PC-9 (cell line): ENCODE data around the gene ROBO1. TPM values are rescaled to one million over a fixed set of nuclear protein-coding genes. Genes with fewer than 3 reads are reported as not detected.

Experiments used
- BruUV-seq: library from RNA; stranded (reverse); fragments of 400-500 nt; replicated peaks from 2 replicates; lab custom pipeline; 2021; lab: Mats Ljungman, UMichigan
- CTCF ChIA-PET: fragments of 300-600 bp; sonication (Branson Sonifier 250); formaldehyde crosslinking; loops from one replicate; lab custom pipeline; 2022; ENCODE audit warnings: antibody characterized with exemption; lab: Charles Lee
- POLR2A ChIA-PET: fragments of 300-600 bp; sonication (Branson Sonifier 250); formaldehyde crosslinking; loops from one replicate; lab custom pipeline; 2022; ENCODE audit warnings: antibody characterized with exemption; ENCODE audit not compliant: unreplicated experiment; lab: Charles Lee
- DNase-seq, 2 experiments: peaks; one replicate each; pipeline versions ENCODE4 v3.0.0 to v3.0.0-alpha.2; 2015 to 2022; ENCODE audit warnings: mixed read lengths in 1 of 2
- H2AFZ ChIP-seq: fragments of 200-600 bp; sonication (generic); 2 replicates; pipeline ENCODE4 v1.8.1; 2017; ENCODE audit warnings: antibody characterized with exemption
- H3F3A ChIP-seq: fragments of 200-600 bp; sonication (generic); 2 replicates; pipeline ENCODE4 v1.8.1; 2017; ENCODE audit warnings: antibody characterized with exemption, mild to moderate bottlenecking, low read depth; ENCODE audit not compliant: insufficient read depth
- H3K27ac ChIP-seq: fragments of 200-600 bp; sonication (generic); 2 replicates; pipeline ENCODE4 v1.6.1; 2016; ENCODE audit warnings: mixed run types
- H3K27me3 ChIP-seq: fragments of 200-600 bp; sonication (generic); 2 replicates; pipeline ENCODE4 v1.6.1; 2016; ENCODE audit warnings: low read depth, mixed run types; ENCODE audit not compliant: insufficient read depth
- H3K36me3 ChIP-seq: fragments of 200-600 bp; sonication (generic); 2 replicates; pipeline ENCODE4 v1.6.1; 2016; ENCODE audit warnings: low read depth, mixed run types
- H3K4me1 ChIP-seq: fragments of 200-600 bp; sonication (generic); replicated peaks from 2 replicates; pipeline ENCODE4 v1.6.1; 2016; ENCODE audit warnings: mixed run types; ENCODE audit not compliant: insufficient read depth
- H3K4me2 ChIP-seq: fragments of 200-600 bp; sonication (generic); 2 replicates; pipeline ENCODE4 v1.6.1; 2017; ENCODE audit warnings: mixed run types
- H3K4me3 ChIP-seq: fragments of 200-600 bp; sonication (generic); 2 replicates; pipeline ENCODE4 v1.6.1; 2016; ENCODE audit warnings: mixed run types
- H3K79me2 ChIP-seq: fragments of 200-600 bp; sonication (generic); 2 replicates; pipeline ENCODE4 v1.6.1; 2017; ENCODE audit warnings: low read depth, mixed run types
- H3K9me2 ChIP-seq: fragments of 200-600 bp; sonication (generic); 2 replicates; pipeline ENCODE4 v1.8.1; 2017; ENCODE audit warnings: mild to moderate bottlenecking; ENCODE audit not compliant: insufficient read depth
- H3K9me3 ChIP-seq: fragments of 200-600 bp; sonication (generic); 2 replicates; pipeline ENCODE4 v1.8.1; 2016; ENCODE audit warnings: low read depth; ENCODE audit not compliant: insufficient read depth
- H4K20me1 ChIP-seq: fragments of 200-600 bp; sonication (generic); 2 replicates; pipeline ENCODE4 v1.8.1; 2017; ENCODE audit not compliant: insufficient read depth
- CTCF ChIP-seq: fragments of 200-600 bp; sonication (generic); conservative IDR thresholded peaks from 2 replicates; pipeline ENCODE4 v1.6.1; 2017; ENCODE audit warnings: mixed run types, antibody characterized with exemption, mild to moderate bottlenecking, moderate library complexity
- EZH2 ChIP-seq: fragments of 200-600 bp; sonication (generic); IDR thresholded peaks from 2 replicates; pipeline ENCODE4 v1.8.0; 2017; ENCODE audit warnings: antibody characterized with exemption, low read depth
- intact Hi-C: fragments of 100-400 bp; cut with micrococcal nuclease; formaldehyde crosslinking; loops from one replicate; pipeline ENCODE4 v1.10.0; 2022; ENCODE audit not compliant: unreplicated experiment
- total RNA-seq: library from RNA; stranded (reverse); gene quantifications from 2 replicates; pipeline ENCODE4 v1.2.3, GENCODE V29; 2021

ROBO1 gene
- total RNA-seq, 1 experiment from 2014 or later: 17.5 TPM

- CTCF ChIA-PET: no interaction called here
- BruUV-seq: no TSS peak
Observed at GRCh38 chr3:78633626-78634025, 1134.2 kb downstream of the ROBO1 start.

GRCh38 chr3:78632925-78633553 is 1134.8 kb downstream of the ROBO1 start:
- ChIA-PET CTCF (no interaction called here), POLR2A (no interaction called here)
- intact Hi-C loops: no loop called here
- no peak overlapping the region for H3K4me2 ChIP-seq
- H3K27me3 ChIP-seq: no peaks in the 10 kb centered on the region
- no peaks in the 10 kb centered on the region for H4K20me1 ChIP-seq
- H3K27ac ChIP-seq: no peak overlapping the region
- H3K79me2 ChIP-seq: no peaks in the 10 kb centered on the region
- H3K36me3 ChIP-seq: no peaks in the 10 kb centered on the region
- no TSS peak for BruUV-seq
- no peaks in the 10 kb centered on the region for H3K9me2 ChIP-seq
- no peak for TF ChIP-seq CTCF
- TF ChIP-seq EZH2: no peak
- no peak for DNase-seq
- no peak overlapping the region for H2AFZ ChIP-seq
- no peaks in the 10 kb centered on the region for H3K4me1 ChIP-seq
- no peaks in the 10 kb centered on the region for H3F3A ChIP-seq
- H3K9me3 ChIP-seq: no peaks in the 10 kb centered on the region
- H3K4me3 ChIP-seq: no peak overlapping the region

More at GRCh38 chr3:78633626-78634025, 1134.2 kb downstream of the ROBO1 start:
- Histone ChIP-seq H3K4me3 (no peak overlapping the region), H3K36me3 (no peaks in the 10 kb centered on the region), H3K4me1 (no peaks in the 10 kb centered on the region), H2AFZ (no peak overlapping the region), H3K27me3 (no peaks in the 10 kb centered on the region), H3K79me2 (no peaks in the 10 kb centered on the region), H4K20me1 (no peaks in the 10 kb centered on the region), H3K4me2 (no peak overlapping the region), H3K27ac (no peak overlapping the region), H3K9me3 (no peaks in the 10 kb centered on the region), H3F3A (no peaks in the 10 kb centered on the region), H3K9me2 (no peaks in the 10 kb centered on the region)
- TF ChIP-seq EZH2 (no peak), CTCF (no peak)
- intact Hi-C loops: no loop called here
- no peak for DNase-seq
- POLR2A ChIA-PET: no interaction called here

DNA sequence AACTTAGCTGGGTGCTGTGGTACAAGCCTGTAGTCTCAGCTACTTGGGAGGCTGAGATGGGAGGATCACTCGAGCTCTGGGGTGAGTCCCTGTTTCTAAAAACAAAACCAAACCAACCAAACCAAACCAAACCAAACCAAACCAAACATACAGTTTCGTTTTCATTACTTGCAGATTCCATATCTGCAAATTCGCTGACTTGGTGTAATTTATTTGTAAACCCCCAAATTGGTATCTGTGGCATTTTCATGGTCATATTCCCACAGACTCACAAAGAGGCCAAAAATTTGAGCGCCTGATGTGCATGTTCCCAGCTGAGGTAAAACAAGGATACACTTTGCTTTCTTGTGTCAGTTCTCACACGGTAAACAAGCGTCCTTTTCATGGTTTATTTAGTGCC is 1138.3 kb downstream of the ROBO1 start:
- intact Hi-C loops: no loop called here
- CTCF ChIA-PET: no interaction called here

More for the DNA sequence above, 1138.3 kb downstream of the ROBO1 start:
- Histone ChIP-seq H3K4me2 (no peak overlapping the region), H3F3A (no peaks in the 10 kb centered on the region), H3K9me2 (no peaks in the 10 kb centered on the region), H3K9me3 (no peaks in the 10 kb centered on the region), H3K79me2 (no peaks in the 10 kb centered on the region), H4K20me1 (no peaks in the 10 kb centered on the region), H3K27me3 (no peaks in the 10 kb centered on the region), H3K27ac (no peak overlapping the region), H2AFZ (no peak overlapping the region), H3K4me1 (no peaks in the 10 kb centered on the region), H3K36me3 (no peaks in the 10 kb centered on the region), H3K4me3 (no peak overlapping the region)
- POLR2A ChIA-PET: no interaction called here
- BruUV-seq: no TSS peak
- DNase-seq: no peak
- TF ChIP-seq EZH2 (no peak), CTCF (no peak)
